Stomach (tissue), 9 donors: Measurements from ENCODE around the gene UBAP1. TPM values are rescaled to one million over a fixed set of nuclear protein-coding genes. Genes with fewer than 3 reads are reported as not detected.
A peak's percentile ranks its signal among the peaks of the same experiment; 100 is the strongest.

ENCODE experiments used
- DNase-seq, 2 donors: peaks; one replicate each; pipeline versions ENCODE4 v3.0.0 to v3.0.0-alpha.2; 2013 to 2019
- H3K27ac ChIP-seq, 5 donors: fragments of 200-600 bp in 4 of 5; sonication (generic) in 4 of 5; one replicate each; pipeline ENCODE4 v1.5.1; 2013 to 2019; ENCODE audit warnings: mild to moderate bottlenecking in 1 of 5, moderate library complexity in 1 of 5
- H3K27me3 ChIP-seq, 3 donors: fragments of 200-600 bp; sonication (generic); one replicate each; pipeline ENCODE4 v1.5.1; 2017 to 2019; ENCODE audit warnings: mixed run types in 1 of 3
- H3K36me3 ChIP-seq, 4 donors: fragments of 200-600 bp; sonication (generic); 1 replicate in 3 of 4; 2 replicates in 1 of 4; pipeline ENCODE4 v1.5.1; 2016 to 2019
- H3K4me1 ChIP-seq, 4 donors: fragments of 200-600 bp; sonication (generic); one replicate each; pipeline ENCODE4 v1.5.1; 2016 to 2019
- H3K4me3 ChIP-seq, 4 donors: fragments of 200-600 bp; sonication (generic) in 3 of 4; one replicate each; pipeline ENCODE4 v1.5.1; 2016 to 2019; ENCODE audit warnings: mild to moderate bottlenecking in 1 of 4
- H3K9me3 ChIP-seq, 4 donors: fragments of 200-600 bp; sonication (generic); one replicate each; pipeline ENCODE4 v1.5.1; 2016 to 2019
- CTCF ChIP-seq, 7 experiments: fragments of 450-650 bp in 4 of 7; fragments of 200-600 bp in 3 of 7; sonication (generic) in 3 of 7; IDR thresholded peaks; one replicate each; pipeline ENCODE4 v1.5.1; 2016 to 2019; ENCODE audit warnings: antibody characterized with exemption in 7 of 7, control low read depth in 2 of 7, mild to moderate bottlenecking in 1 of 7
- EP300 ChIP-seq: sonication (generic); formaldehyde crosslinking; IDR thresholded peaks from one replicate; pipeline ENCODE4 v1.6.1; 2017; ENCODE audit warnings: antibody characterized with exemption
- POLR2A ChIP-seq, 4 donors: fragments of 450-650 bp; IDR thresholded peaks; one replicate each; pipeline ENCODE4 v1.6.1; 2016; ENCODE audit warnings: antibody characterized with exemption in 4 of 4, control low read depth in 2 of 4, mild to moderate bottlenecking in 1 of 4, moderate library complexity in 1 of 4
- POLR2AphosphoS5 ChIP-seq, 3 donors: sonication (generic); formaldehyde crosslinking; IDR thresholded peaks; one replicate each; pipeline ENCODE4 v1.6.1; 2016; ENCODE audit warnings: antibody characterized with exemption in 3 of 3
- WGBS, 5 donors: extraction: QIAGEN DNeasy Blood & Tissue Kit in 3 of 5; methylation state at CpG; one replicate each; pipeline versions ENCODE4 v1.1.5 to v1.1.7; 2013 to 2018; 5-methylcytosine and 5-hydroxymethylcytosine counted together
- intact Hi-C: fragments of 100-400 bp; cut with DNase I; formaldehyde crosslinking; loops from one replicate; pipeline ENCODE4 v1.15.1; 2023; ENCODE audit warnings: low total_unique reads
- polyA plus RNA-seq, 3 donors: library from polyadenylated mRNA; stranded (reverse); fragments of 200-250 nt; gene quantifications; one replicate each; pipeline ENCODE4 v1.2.3, GENCODE V29; 2013
- total RNA-seq, 5 donors: library from RNA; depleted of rRNA; stranded (reverse); fragments of >200 nt; gene quantifications; one replicate each; pipeline versions ENCODE4 v1.1.0 to v1.2.3, GENCODE V29; 2014 to 2016
- donor health status: healthy with polysubstance abuse.
- donor health status: Bipolar disorder and iron deficiency.
- donor health status: healthy.

Gene UBAP1
- total and polyA plus RNA-seq, 8 donors, result 17.7 to 53.1 (median 34.1) TPM

- H3K36me3 ChIP-seq, result peaks cover 30 to 88% (median 70%) of the 10 kb centered on the region in 4 donors
- H3K4me1 ChIP-seq, result peaks cover 14 to 69% (median 42%) of the 10 kb centered on the region in 4 donors
- no peak for TF ChIP-seq EP300
- no peaks in the 10 kb centered on the region for H3K27me3 ChIP-seq
- intact Hi-C loops, result no loop called here
- 76 to 88% (median 81%) methylated on average over 2 of the region's 2 CpGs for WGBS, 5 donors
- H3K27ac ChIP-seq, result no peak overlapping the region
- DNase-seq, result no peak
- H3K9me3 ChIP-seq, result no peaks in the 10 kb centered on the region
- no peak overlapping the region for H3K4me3 ChIP-seq
These were observed 71.9 kb downstream of the UBAP1 start for GRCh38 chr9:34250721-34251120.

- TF ChIP-seq POLR2A (IDR thresholded peaks at IDR 0.05), result no peak
- no peak for TF ChIP-seq EP300
- no peak for TF ChIP-seq CTCF (IDR thresholded peaks at IDR 0.05)
- no peak for TF ChIP-seq POLR2AphosphoS5 (IDR thresholded peaks at IDR 0.05)
- peak overlapping the region in 1 of 5 donors; percentile 80 for H3K27ac ChIP-seq
- peaks cover 14 to 60% (median 36%) of the 10 kb centered on the region in 4 donors for H3K4me1 ChIP-seq
- H3K9me3 ChIP-seq, result no peaks in the 10 kb centered on the region
- no peaks in the 10 kb centered on the region for H3K27me3 ChIP-seq
- H3K36me3 ChIP-seq, result peaks cover 30 to 85% (median 64%) of the 10 kb centered on the region in 4 donors
- intact Hi-C loops, result no loop called here
- no peak overlapping the region for H3K4me3 ChIP-seq
- no peak for DNase-seq
These were observed 73.2 kb downstream of the UBAP1 start for GRCh38 chr9:34252016-34252415.

GRCh38 chr9:34252670-34253459 is 74.0 kb downstream of the UBAP1 start:
- Histone ChIP-seq H3K27me3 (no peaks in the 10 kb centered on the region), H3K4me1 (peaks cover 14 to 53% (median 34%) of the 10 kb centered on the region in 4 donors), H3K27ac (peak overlapping the region in 4 of 5 donors; percentile 20 to 80 (median 64)), H3K36me3 (peaks cover 30 to 79% (median 59%) of the 10 kb centered on the region in 4 donors), H3K4me3 (no peak overlapping the region), H3K9me3 (no peaks in the 10 kb centered on the region)
- WGBS, 5 donors, result 43 to 57% (median 46%) methylated on average over 10 of the region's 10 CpGs
- intact Hi-C loops, result no loop called here
- TF ChIP-seq CTCF (IDR thresholded peaks at IDR 0.05) (peak in 6 of 7 experiments; percentile 13 to 97 (median 88)), POLR2A (IDR thresholded peaks at IDR 0.05) (no peak), POLR2AphosphoS5 (IDR thresholded peaks at IDR 0.05) (peak in 2 of 3 donors; percentile 1 to 39)
- DNase-seq, result peak in 1 of 2 donors; percentile 83

GRCh38 chr9:34253460-34253837 is 74.6 kb downstream of the UBAP1 start:
- Histone ChIP-seq H3K9me3 (no peaks in the 10 kb centered on the region), H3K27me3 (no peaks in the 10 kb centered on the region), H3K27ac (peak overlapping the region in 4 of 5 donors; percentile 20 to 80 (median 64)), H3K36me3 (peaks cover 27 to 73% (median 54%) of the 10 kb centered on the region in 4 donors), H3K4me3 (no peak overlapping the region), H3K4me1 (peaks cover 14 to 47% (median 31%) of the 10 kb centered on the region in 4 donors)
- TF ChIP-seq CTCF (IDR thresholded peaks at IDR 0.05), result no peak
- no peak for TF ChIP-seq EP300
- TF ChIP-seq POLR2AphosphoS5 (IDR thresholded peaks at IDR 0.05), result no peak
- TF ChIP-seq POLR2A (IDR thresholded peaks at IDR 0.05), result no peak
- peak in 1 of 2 donors; percentile 52 for DNase-seq
- intact Hi-C loops, result no loop called here
- WGBS, 5 donors, result 54 to 75% (median 65%) methylated on average over 3 of the region's 3 CpGs
